CD8-positive, alpha-beta memory T cell (primary cell): ENCODE data around the gene CATSPER1. TPM values are rescaled to one million over a fixed set of nuclear protein-coding genes. Genes with fewer than 3 reads are reported as not detected.
"Not testable (repeated sequence)": the region's sequence is repeated elsewhere in the genome, so short reads cannot be mapped to it uniquely, and the experiment has no call there.

Experiments used
- CTCF ChIA-PET: fragments of 350-600 bp; sonication (Branson Sonifier 250); formaldehyde crosslinking; loops from one replicate; lab custom pipeline; 2021; ENCODE audit warnings: antibody characterized with exemption; lab: Charles Lee
- POLR2A ChIA-PET: fragments of 350-600 bp; sonication (Branson Sonifier 250); formaldehyde crosslinking; loops from one replicate; lab custom pipeline; 2021; ENCODE audit warnings: antibody characterized with exemption; lab: Charles Lee
- DNase-seq, 5 donors: peaks; one replicate each; pipeline versions ENCODE4 v3.0.0 to v3.0.0-alpha.2; 2020 to 2022; ENCODE audit warnings: mixed read lengths in 1 of 5
- H3K27ac ChIP-seq: one replicate; pipeline ENCODE4 v1.7.0; 2013; ENCODE audit warnings: low read depth, mild to moderate bottlenecking, low read length, moderate library complexity
- H3K27me3 ChIP-seq: 2 replicates; pipeline ENCODE4 v1.7.0; 2013; ENCODE audit warnings: low read length, mild to moderate bottlenecking; ENCODE audit not compliant: insufficient read depth, poor library complexity, severe bottlenecking
- H3K36me3 ChIP-seq: 2 replicates; pipeline ENCODE4 v1.7.0; 2013; ENCODE audit warnings: mild to moderate bottlenecking, low read length, moderate library complexity; ENCODE audit not compliant: insufficient read depth
- H3K4me1 ChIP-seq: 2 replicates; pipeline ENCODE4 v1.7.0; 2013; ENCODE audit warnings: mild to moderate bottlenecking, low read length, moderate library complexity; ENCODE audit not compliant: insufficient read depth
- H3K4me3 ChIP-seq: 2 replicates; pipeline ENCODE4 v1.7.0; 2013; ENCODE audit warnings: mild to moderate bottlenecking, low read length
- H3K9me3 ChIP-seq: 2 replicates; pipeline ENCODE4 v1.7.0; 2013; ENCODE audit warnings: mild to moderate bottlenecking, low read length
- H3K27ac Mint-ChIP-seq, 8 donors: one replicate each; pipeline ENCODE4 v1.8.0; 2020 to 2021; ENCODE audit warnings: mixed read lengths in 8 of 8, mild to moderate bottlenecking in 6 of 8, inconsistent platforms in 3 of 8, moderate library complexity in 3 of 8
- H3K27me3 Mint-ChIP-seq, 2 donors: one replicate each; pipeline ENCODE4 v1.8.0; 2020 to 2021; ENCODE audit warnings: mixed read lengths in 2 of 2, mild to moderate bottlenecking in 1 of 2, moderate library complexity in 1 of 2
- H3K36me3 Mint-ChIP-seq, 3 donors: one replicate each; pipeline ENCODE4 v1.8.0; 2020 to 2021; ENCODE audit warnings: mixed read lengths in 3 of 3, inconsistent platforms in 1 of 3, mild to moderate bottlenecking in 1 of 3
- H3K4me1 Mint-ChIP-seq, 3 donors: one replicate each; pipeline ENCODE4 v1.8.0; 2020 to 2021; ENCODE audit warnings: mixed read lengths in 3 of 3, inconsistent platforms in 1 of 3, mild to moderate bottlenecking in 1 of 3
- H3K4me3 Mint-ChIP-seq, 7 donors: one replicate each; pipeline ENCODE4 v1.8.0; 2020 to 2021; ENCODE audit warnings: mixed read lengths in 7 of 7, mild to moderate bottlenecking in 6 of 7, moderate library complexity in 4 of 7, inconsistent platforms in 2 of 7
- H3K9me3 Mint-ChIP-seq, 5 donors: one replicate each; pipeline ENCODE4 v1.8.0; 2020 to 2022; ENCODE audit warnings: mixed read lengths in 5 of 5, mild to moderate bottlenecking in 3 of 5, moderate library complexity in 2 of 5, inconsistent platforms in 1 of 5
- polyA plus RNA-seq: library from polyadenylated mRNA; unstranded; fragments of 300-500 nt; fragmentation: Illumina TruSeq; gene quantifications from one replicate; pipeline ENCODE4 v1.2.3, GENCODE V29; 2021
- total RNA-seq, 2 experiments: library from RNA; stranded (reverse); gene quantifications; one replicate each; pipeline ENCODE4 v1.2.3, GENCODE V29; 2021

CATSPER1 gene
- total and polyA plus RNA-seq, 3 experiments from 2014 or later, result not detected

DNA sequence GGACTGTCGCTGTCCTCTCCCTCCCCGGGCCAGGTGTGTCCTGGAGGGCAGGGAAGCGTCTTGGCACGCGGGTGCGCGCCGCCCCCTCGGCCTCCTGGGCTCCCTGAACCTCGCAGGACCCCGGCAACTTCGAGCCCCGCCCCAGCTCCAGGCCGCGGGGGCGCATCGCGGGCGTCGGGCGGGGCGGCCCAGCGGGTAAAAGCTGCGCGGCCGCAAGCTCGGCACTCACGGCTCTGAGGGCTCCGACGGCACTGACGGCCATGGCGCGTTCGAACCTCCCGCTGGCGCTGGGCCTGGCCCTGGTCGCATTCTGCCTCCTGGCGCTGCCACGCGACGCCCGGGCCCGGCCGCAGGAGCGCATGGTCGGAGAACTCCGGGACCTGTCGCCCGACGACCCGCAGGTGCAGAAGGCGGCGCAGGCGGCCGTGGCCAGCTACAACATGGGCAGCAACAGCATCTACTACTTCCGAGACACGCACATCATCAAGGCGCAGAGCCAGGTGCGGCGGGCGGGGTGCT, 14.4 kb downstream of the CATSPER1 start, which contains the start of gene CST6:
Gene CST6 (plus strand): TSS at position 224 of the 519 bp plus-strand sequence. CDS start 37 bp downstream, at position 261.
- Mint-ChIP-seq H3K36me3 (no peaks in the 10 kb centered on the region), H3K27ac (no peak within 1 kb of the TSS), H3K9me3 (no peaks in the 10 kb centered on the region), H3K4me3 (no peak within 1 kb of the TSS), H3K4me1 (no peaks in the 10 kb centered on the region), H3K27me3 (peaks cover 16 to 28% of the 10 kb centered on the region in 2 donors)
- Histone ChIP-seq H3K27ac (no peak within 1 kb of the TSS), H3K27me3 (peaks cover 16% of the 10 kb centered on the region), H3K4me1 (no peaks in the 10 kb centered on the region), H3K4me3 (no peak within 1 kb of the TSS), H3K36me3 (no peaks in the 10 kb centered on the region), H3K9me3 (no peaks in the 10 kb centered on the region)
- peak in 1 of 5 donors; percentile 6 for DNase-seq
- ChIA-PET POLR2A (no interaction called here), CTCF (interaction anchor here (0.5 to 5.6 kb wide), 2 partner anchors 11 to 20 kb away, joined by 3 to 22 read pairs; no protein-coding TSS in a partner anchor)

- H3K27me3 Mint-ChIP-seq, result peaks cover 16 to 28% of the 10 kb centered on the region in 2 donors
Observed at GRCh38 chr11:66011239-66011784, 15.0 kb downstream of the CATSPER1 start.

GRCh38 chr11:66010036-66010435, 16.2 kb downstream of the CATSPER1 start:
- CTCF ChIA-PET, result interaction anchor here (1.3 to 5.6 kb wide), 2 partner anchors 12 to 120 kb away, joined by 3 to 22 read pairs; partner anchors contain the start of gene CCDC85B
- H3K27ac ChIP-seq, H3K9me3 ChIP-seq, H3K36me3 Mint-ChIP-seq, DNase-seq, H3K4me3 ChIP-seq, H3K4me1 ChIP-seq, H3K4me1 Mint-ChIP-seq, POLR2A ChIA-PET, H3K36me3 ChIP-seq, H3K9me3 Mint-ChIP-seq: not testable (repeated sequence)
- H3K4me3 Mint-ChIP-seq, result peak overlapping the region in 1 of 7 donors; percentile 52
- peak overlapping the region in 1 of 8 donors; percentile 38 for H3K27ac Mint-ChIP-seq
- peaks cover 16% of the 10 kb centered on the region for H3K27me3 ChIP-seq
- peaks cover 16 to 28% of the 10 kb centered on the region in 2 donors for H3K27me3 Mint-ChIP-seq

More at GRCh38 chr11:66011239-66011784, 15.0 kb downstream of the CATSPER1 start:
- Histone ChIP-seq H3K4me3 (no peak overlapping the region), H3K9me3 (no peaks in the 10 kb centered on the region), H3K27me3 (peaks cover 16% of the 10 kb centered on the region), H3K4me1 (no peaks in the 10 kb centered on the region), H3K36me3 (no peaks in the 10 kb centered on the region), H3K27ac (no peak overlapping the region)
- POLR2A ChIA-PET, result no interaction called here
- Mint-ChIP-seq H3K27ac (no peak overlapping the region), H3K9me3 (no peaks in the 10 kb centered on the region), H3K4me1 (no peaks in the 10 kb centered on the region), H3K36me3 (no peaks in the 10 kb centered on the region), H3K4me3 (no peak overlapping the region)
- CTCF ChIA-PET, result interaction anchor here (0.5 to 5.6 kb wide), 2 partner anchors 11 to 20 kb away, joined by 3 to 22 read pairs; no protein-coding TSS in a partner anchor
- DNase-seq, result no peak

DNA sequence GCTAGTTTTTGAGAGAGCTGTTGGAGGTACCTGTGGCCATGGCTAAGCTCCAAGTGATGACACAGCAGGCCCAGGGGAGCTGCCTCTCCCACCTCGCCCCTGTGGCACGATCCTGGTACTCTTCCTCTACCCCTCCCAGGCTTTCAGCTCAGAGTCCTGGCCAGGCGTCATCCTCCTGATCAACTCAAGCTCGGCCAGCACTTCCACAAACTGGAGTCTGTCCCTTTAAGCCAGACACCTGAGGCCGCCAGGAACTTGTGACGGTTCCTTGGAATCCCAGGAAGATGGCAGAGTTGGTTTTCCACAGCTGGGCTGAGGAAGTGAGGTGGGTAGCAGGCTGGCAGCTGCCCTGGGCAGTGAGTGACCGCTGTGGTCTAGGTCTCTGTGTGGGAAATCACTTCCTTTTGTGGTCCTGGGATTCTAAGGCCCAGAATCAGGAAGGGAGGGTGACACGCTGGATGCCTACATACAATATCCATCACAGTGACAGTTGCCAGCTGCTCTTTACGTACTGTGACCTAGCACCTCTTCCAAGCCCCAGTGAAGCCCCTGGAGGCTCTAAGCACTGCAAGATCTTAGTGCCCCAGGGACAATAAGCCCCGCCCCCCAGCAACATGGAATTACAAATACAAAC, 17.7 kb downstream of the CATSPER1 start:
- Histone ChIP-seq H3K27me3 (peaks cover 16% of the 10 kb centered on the region), H3K36me3 (peaks cover 11% of the 10 kb centered on the region), H3K9me3 (no peaks in the 10 kb centered on the region), H3K4me1 (no peaks in the 10 kb centered on the region), H3K4me3 (no peak overlapping the region), H3K27ac (no peak overlapping the region)
- H3K27ac Mint-ChIP-seq, result peak overlapping the region in 2 of 8 donors; percentile 56 to 65
- ChIA-PET POLR2A (no interaction called here), CTCF (interaction anchor here (0.7 to 1.4 kb wide), 4 partner anchors 9 to 36 kb away, joined by 3 to 5 read pairs (median 4); no protein-coding TSS in a partner anchor)
- no peaks in the 10 kb centered on the region for H3K9me3 Mint-ChIP-seq
- H3K4me1 Mint-ChIP-seq, result peaks cover 2 to 6% (median 2%) of the 10 kb centered on the region in 3 donors
- no peak for DNase-seq
- H3K4me3 Mint-ChIP-seq, result no peak overlapping the region
- H3K36me3 Mint-ChIP-seq, result peaks cover 0 to 12% (median 0%) of the 10 kb centered on the region in 3 donors
- peaks cover 12 to 24% of the 10 kb centered on the region in 2 donors for H3K27me3 Mint-ChIP-seq

DNA sequence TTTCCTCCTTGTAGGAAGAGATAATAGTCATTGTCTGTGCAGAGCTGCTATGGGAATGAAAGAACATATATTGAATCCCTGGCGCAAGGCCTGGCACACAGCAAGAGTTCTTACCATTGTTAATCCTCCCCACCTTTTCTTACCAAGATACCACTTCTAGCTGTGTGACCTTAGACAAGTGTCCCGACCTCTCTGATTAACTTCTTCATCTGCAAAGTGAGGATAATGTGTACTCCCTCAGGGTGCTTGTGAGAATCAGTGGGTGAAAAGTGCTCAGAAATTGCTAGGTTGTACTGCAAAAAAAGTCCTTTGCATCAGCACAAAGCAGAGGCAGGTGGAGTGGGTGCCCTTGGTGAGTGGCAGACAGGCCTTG, 18.2 kb downstream of the CATSPER1 start:
- H3K27me3 ChIP-seq, result peaks cover 13% of the 10 kb centered on the region
- peaks cover 7 to 11% (median 7%) of the 10 kb centered on the region in 3 donors for H3K4me1 Mint-ChIP-seq
- ChIA-PET CTCF (interaction anchor here (1.1 to 1.4 kb wide), 3 partner anchors 9 to 36 kb away, joined by 3 to 5 read pairs (median 4); no protein-coding TSS in a partner anchor), POLR2A (no interaction called here)
- peaks cover 4% of the 10 kb centered on the region for H3K4me1 ChIP-seq
- no peak for DNase-seq
- H3K36me3 Mint-ChIP-seq, result peaks cover 0 to 14% (median 0%) of the 10 kb centered on the region in 3 donors
- no peaks in the 10 kb centered on the region for H3K9me3 Mint-ChIP-seq
- peaks cover 11% of the 10 kb centered on the region for H3K36me3 ChIP-seq
- H3K27me3 Mint-ChIP-seq, result peaks cover 9 to 19% of the 10 kb centered on the region in 2 donors
- no peak overlapping the region for H3K4me3 ChIP-seq
- no peak overlapping the region for H3K4me3 Mint-ChIP-seq
- no peak overlapping the region for H3K27ac ChIP-seq
- no peaks in the 10 kb centered on the region for H3K9me3 ChIP-seq
- H3K27ac Mint-ChIP-seq, result peak overlapping the region in 1 of 8 donors; percentile 56

DNA sequence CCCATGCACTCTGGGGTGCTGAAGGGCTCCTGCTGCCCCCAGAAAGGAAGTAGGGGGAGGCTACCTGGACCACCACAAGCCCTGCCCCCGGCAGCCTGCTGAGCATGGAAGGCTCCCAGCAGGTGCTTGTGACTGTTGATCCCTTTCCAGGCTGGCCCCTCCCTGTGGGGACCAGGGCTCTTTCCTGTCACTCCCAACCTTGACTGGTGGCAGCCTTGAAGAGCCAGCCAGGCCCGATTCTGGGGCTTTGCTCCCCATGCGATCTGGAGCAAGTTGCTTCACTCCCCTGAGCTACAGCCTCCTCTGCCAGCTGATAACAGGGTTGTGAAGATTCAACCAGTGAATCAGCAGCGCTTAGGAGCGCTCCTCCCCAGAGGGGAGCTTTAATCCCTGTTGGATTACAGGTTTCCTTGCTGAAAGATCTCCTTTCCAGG, 19.1 kb downstream of the CATSPER1 start:
- Histone ChIP-seq H3K27ac (no peak overlapping the region), H3K9me3 (no peaks in the 10 kb centered on the region), H3K4me1 (peaks cover 8% of the 10 kb centered on the region), H3K27me3 (peaks cover 7% of the 10 kb centered on the region), H3K36me3 (peaks cover 11% of the 10 kb centered on the region), H3K4me3 (no peak overlapping the region)
- DNase-seq, result no peak
- POLR2A ChIA-PET, result no interaction called here
- Mint-ChIP-seq H3K4me1 (peaks cover 13 to 19% (median 15%) of the 10 kb centered on the region in 3 donors), H3K9me3 (no peaks in the 10 kb centered on the region), H3K27ac (peak overlapping the region in 1 of 8 donors; percentile 38), H3K4me3 (no peak overlapping the region), H3K27me3 (peaks cover 5 to 12% of the 10 kb centered on the region in 2 donors), H3K36me3 (peaks cover 0 to 20% (median 0%) of the 10 kb centered on the region in 3 donors)
- CTCF ChIA-PET, result interaction anchor here (1.2 kb wide), 1 partner anchor 15 kb away, joined by 5 read pairs; no protein-coding TSS in a partner anchor

DNA sequence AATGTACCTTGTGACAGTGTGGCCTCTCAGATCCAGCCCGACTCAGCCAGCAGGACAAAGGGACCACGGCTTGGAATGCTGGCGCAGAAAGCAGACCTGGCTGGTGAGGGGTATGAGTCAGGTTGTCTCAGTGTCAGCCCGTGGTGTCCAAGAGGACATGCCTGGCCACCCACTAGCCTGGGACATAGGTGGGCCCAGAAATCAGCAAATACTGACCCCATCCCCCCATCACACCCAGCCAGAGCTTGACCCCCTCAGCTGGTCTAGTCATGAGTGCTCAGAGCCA, 19.4 kb downstream of the CATSPER1 start:
- H3K9me3 Mint-ChIP-seq, result no peaks in the 10 kb centered on the region
- H3K27ac Mint-ChIP-seq, result peak overlapping the region in 2 of 8 donors; percentile 22 to 92
- H3K4me3 Mint-ChIP-seq, result peak overlapping the region in 1 of 7 donors; percentile 61
- Histone ChIP-seq H3K9me3 (no peaks in the 10 kb centered on the region), H3K36me3 (peaks cover 11% of the 10 kb centered on the region), H3K4me3 (no peak overlapping the region), H3K27me3 (peaks cover 4% of the 10 kb centered on the region), H3K27ac (no peak overlapping the region), H3K4me1 (peaks cover 8% of the 10 kb centered on the region)
- H3K4me1 Mint-ChIP-seq, result peaks cover 17 to 23% (median 19%) of the 10 kb centered on the region in 3 donors
- DNase-seq, result no peak
- H3K27me3 Mint-ChIP-seq, result peaks cover 5 to 10% of the 10 kb centered on the region in 2 donors
- POLR2A ChIA-PET, result no interaction called here
- peaks cover 0 to 23% (median 0%) of the 10 kb centered on the region in 3 donors for H3K36me3 Mint-ChIP-seq
- CTCF ChIA-PET, result no interaction called here
